Cardiac septum (tissue), 1 donor: Measurements from ENCODE around the gene EFCAB6. TPM values are rescaled to one million over a fixed set of nuclear protein-coding genes. Genes with fewer than 3 reads are reported as not detected.
A peak's percentile ranks its signal among the peaks of the same experiment; 100 is the strongest.

Experiments
- DNase-seq: peaks from one replicate; pipeline ENCODE4 v3.0.0-alpha.2; 2020; ENCODE audit warnings: low spot score
- intact Hi-C: fragments of 100-400 bp; cut with DNase I; formaldehyde crosslinking; loops from one replicate; pipeline ENCODE4 v1.14.0; 2022
- long read RNA-seq: library from polyadenylated mRNA; unstranded; transcript quantifications from one replicate; pipeline ENCODE4 v2.0.0, GENCODE V29; 2021
- total RNA-seq: library from RNA; stranded (reverse); fragmentation: NEBNext Ultra II Directional; extraction: Animal tissue kit (Norgen Biotek cat#: 25700); gene quantifications from one replicate; pipeline ENCODE4 v1.2.1, GENCODE V29; 2021
- donor health status: DM: no; HTN: no; CAD: no.

The EFCAB6 gene, protein sequence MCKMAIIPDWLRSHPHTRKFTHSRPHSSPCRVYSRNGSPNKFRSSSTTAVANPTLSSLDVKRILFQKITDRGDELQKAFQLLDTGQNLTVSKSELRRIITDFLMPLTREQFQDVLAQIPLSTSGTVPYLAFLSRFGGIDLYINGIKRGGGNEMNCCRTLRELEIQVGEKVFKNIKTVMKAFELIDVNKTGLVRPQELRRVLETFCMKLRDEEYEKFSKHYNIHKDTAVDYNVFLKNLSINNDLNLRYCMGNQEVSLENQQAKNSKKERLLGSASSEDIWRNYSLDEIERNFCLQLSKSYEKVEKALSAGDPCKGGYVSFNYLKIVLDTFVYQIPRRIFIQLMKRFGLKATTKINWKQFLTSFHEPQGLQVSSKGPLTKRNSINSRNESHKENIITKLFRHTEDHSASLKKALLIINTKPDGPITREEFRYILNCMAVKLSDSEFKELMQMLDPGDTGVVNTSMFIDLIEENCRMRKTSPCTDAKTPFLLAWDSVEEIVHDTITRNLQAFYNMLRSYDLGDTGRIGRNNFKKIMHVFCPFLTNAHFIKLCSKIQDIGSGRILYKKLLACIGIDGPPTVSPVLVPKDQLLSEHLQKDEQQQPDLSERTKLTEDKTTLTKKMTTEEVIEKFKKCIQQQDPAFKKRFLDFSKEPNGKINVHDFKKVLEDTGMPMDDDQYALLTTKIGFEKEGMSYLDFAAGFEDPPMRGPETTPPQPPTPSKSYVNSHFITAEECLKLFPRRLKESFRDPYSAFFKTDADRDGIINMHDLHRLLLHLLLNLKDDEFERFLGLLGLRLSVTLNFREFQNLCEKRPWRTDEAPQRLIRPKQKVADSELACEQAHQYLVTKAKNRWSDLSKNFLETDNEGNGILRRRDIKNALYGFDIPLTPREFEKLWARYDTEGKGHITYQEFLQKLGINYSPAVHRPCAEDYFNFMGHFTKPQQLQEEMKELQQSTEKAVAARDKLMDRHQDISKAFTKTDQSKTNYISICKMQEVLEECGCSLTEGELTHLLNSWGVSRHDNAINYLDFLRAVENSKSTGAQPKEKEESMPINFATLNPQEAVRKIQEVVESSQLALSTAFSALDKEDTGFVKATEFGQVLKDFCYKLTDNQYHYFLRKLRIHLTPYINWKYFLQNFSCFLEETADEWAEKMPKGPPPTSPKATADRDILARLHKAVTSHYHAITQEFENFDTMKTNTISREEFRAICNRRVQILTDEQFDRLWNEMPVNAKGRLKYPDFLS (N-terminal part only)
- total RNA-seq, result 1.3 TPM
- long read RNA-seq, result 0 reads

DNA sequence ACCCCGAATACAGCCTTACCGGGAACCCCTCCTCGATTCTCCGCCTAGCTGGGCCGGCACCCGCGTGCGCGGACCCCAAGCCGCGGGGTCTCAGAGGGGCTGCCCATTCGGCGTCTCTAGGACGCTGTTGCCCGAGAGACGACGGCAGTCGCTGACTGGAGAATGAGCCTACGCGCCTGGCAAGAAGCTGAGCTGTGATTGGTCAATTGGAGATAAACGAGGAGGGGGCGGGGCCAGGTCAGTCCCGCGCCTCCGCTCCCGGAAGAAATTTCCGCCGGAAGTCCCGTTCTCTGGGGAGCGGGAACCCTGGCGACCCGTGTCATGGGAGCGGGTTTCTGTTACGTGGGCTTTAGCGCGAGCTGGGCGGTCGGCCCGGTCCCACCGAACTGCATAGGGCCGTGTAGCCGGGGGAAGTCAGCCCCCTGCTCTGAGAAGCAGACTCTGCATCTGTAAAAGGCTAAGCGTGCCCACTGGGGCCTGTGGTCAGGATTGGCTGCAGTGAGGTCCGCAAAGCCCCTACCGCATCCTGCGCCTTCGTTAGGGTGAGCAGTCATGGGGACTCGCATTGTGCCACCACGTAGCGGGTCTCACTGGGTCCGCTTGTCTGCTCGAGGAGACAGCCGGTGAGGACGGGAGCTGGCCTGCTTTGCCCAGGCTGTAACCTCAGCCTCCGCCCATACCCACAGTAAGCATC lies at the start of gene EFCAB6:
EFCAB6 (minus strand) TSS at position 157 of the 694 bp plus-strand sequence. CDS start 29,987 bp downstream, outside the sequence.
- peak; percentile 95 for DNase-seq
- intact Hi-C loops, result loop anchor here (5.0 kb wide), 1 partner anchor 685 kb away; the partner anchor contains the start of gene RTL6

DNA sequence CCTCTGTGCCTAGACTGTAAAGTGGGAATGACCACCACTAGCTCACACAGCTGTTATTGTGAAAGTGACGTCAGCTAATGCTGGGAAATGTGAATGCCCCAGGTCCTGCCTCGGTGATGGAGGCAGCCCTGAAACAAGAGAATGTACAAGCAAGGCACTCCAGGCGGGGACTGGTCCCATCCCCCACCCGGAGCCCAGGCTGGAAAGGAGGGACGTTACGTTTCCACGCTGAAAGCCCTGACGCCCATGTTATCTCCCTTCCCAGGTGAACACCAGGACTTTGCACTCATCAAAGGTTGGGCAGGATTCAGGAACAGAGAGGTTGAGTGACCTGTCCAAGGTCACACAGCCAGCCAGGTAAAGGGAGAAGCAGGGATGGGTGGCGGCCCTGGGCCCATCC lies 49.4 kb upstream of the EFCAB6 start:
- intact Hi-C loops, result no loop called here
- peak; percentile 46 for DNase-seq

DNA sequence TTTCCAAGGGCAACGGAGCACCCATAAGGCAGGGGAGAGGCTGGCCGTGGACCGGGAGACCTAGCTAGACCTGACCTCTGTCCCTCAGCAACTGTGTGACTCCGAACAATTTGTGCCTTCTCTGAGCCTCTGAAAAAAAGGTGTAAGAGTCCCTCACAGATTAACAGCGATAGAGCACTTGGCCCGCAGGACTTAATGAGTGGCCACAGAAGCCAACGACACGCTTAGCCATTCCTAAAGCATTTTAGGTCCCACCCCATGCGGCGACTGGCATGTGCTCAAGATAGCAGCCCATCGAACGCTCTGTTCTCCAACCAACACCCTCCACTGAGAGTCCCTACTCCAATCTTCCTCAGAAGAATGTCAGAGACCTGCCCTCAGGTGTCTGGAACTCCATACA lies 48.7 kb upstream of the EFCAB6 start:
- intact Hi-C loops, result no loop called here
- peak; percentile 22 for DNase-seq

DNA sequence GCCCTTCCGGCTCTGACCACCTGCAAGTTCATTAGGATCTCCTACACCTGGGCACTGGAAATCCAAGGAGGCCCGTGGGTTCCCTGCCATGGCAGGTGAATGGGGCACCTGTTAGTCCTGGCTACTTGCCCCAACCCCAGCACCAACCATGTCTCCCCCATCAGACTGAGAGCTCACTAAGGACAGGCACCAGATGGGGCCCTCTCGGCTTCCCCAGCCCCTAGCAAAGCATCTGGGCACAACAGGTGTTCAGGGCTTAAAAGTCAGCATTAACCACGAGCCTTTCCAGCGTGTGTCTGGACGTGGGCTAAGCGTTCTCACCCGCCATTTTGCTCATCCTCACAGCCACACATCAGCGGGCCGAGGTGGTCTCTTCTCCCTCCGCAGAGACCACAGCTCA lies 48.0 kb upstream of the EFCAB6 start:
- intact Hi-C loops, result no loop called here
- peak; percentile 17 for DNase-seq

DNA sequence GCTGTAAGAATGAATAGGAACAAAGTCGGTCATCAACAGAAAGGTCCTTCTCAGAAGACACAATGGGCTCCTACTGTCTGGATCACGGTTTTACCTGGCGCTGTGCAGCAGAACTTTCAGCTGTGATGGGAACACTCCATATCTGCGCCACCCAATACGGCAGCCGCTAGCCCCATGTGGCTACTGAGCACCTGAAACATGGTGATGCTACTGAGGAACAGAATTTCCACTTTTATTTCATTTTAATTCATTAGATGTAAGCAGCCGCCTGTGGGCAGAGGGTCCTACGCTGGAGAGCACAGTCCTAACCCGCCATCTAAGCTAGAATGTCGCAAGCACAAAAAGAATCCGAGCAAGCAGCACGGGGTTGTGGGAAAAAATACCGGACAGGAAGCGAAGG lies 47.5 kb upstream of the EFCAB6 start:
- peak; percentile 27 for DNase-seq
- intact Hi-C loops, result no loop called here

DNA sequence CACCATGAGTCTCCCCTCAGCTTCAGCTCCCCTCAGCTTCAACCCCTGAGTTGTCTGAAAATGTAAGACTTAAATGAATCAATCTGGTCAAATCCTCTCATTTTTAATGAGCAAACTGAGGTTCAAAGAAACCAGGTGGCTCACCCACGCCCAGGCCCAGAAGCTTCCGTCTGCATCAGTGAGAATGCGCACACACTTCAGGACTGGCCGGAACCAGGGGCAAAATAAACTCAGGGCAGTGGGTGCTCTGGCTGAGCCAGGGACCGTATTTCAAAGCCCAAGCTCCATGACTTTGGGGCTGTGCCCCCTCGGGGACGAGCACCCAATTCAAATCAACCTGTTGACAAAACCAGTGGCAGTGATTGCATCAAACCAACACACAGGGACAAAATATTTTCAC lies 47.1 kb upstream of the EFCAB6 start:
- peak; percentile 36 for DNase-seq
- intact Hi-C loops, result no loop called here

DNA sequence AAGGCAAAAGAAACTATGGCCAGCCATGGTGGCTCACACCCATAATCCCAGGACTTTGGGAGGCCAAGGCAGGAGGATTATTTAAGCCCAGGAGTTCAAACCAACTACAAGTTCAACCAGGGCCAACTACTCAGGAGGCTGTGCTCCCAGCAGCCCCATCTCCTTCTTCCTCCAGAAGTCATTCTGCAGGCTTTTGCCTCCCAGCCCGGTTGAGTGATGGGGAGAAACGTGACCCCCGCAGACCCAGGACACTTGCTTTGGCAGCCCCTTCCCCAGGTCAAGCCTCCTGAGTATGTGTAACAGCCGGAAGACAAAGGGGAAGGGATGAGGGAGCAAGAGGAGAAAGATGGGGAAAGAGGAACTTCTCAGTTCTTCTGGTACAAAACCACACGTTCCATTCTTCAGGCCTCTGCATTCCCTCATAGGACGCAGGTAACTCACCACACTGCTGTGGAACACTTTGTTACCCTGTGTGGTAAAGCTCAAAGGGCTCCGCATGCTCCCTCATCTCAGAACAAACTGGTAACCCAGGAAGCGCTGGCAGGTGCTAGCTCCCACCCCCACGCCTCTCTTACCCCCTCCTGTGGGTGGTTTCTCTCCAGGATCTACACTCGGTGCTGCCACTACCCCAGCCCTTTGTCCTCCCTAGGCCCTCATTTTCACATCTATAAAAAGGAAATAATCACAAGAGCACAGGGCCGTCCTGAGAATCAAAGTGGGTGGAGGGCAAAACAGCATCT lies 46.2 kb upstream of the EFCAB6 start:
- DNase-seq, result peak; percentile 35
- intact Hi-C loops, result no loop called here

DNA sequence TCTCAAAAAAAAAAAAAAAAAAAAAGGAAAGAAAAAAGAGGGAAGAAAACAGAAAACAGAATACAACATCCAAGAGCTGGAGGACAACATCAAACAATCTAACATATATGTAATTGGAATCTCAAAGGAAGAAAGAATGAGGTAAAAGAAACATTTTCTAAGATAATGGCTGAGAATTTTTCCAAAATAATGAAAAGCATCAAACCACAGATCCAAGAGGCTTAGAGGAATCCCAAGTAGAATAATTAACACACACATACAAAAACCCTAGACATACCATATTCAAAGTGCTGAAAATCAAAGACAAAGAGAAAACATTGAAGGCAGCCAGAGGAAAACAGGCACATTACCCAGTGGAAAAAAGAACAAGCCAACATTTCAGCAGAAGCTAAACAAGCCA lies 45.3 kb upstream of the EFCAB6 start:
- no peak for DNase-seq
- intact Hi-C loops, result no loop called here

DNA sequence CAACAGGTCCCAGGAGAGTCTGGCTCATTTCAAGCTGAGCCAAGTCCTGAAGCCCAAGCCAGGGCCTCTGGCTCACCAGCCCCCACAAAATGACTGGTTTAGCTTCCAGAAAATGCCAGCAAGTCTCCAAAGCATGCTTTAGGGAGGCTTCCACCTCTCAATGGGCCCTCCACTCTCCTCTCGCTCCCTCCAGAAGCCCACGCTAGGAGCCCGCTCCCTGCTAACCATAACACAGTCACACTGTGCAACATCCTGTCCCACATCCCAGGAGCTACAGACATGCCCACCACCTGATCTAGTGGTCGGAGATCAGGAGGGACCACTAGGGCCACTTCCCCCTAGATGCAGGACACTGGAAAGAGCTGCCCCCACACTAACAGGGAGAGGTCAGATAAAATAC lies 43.3 kb upstream of the EFCAB6 start:
- peak; percentile 17 for DNase-seq
- intact Hi-C loops, result no loop called here

DNA sequence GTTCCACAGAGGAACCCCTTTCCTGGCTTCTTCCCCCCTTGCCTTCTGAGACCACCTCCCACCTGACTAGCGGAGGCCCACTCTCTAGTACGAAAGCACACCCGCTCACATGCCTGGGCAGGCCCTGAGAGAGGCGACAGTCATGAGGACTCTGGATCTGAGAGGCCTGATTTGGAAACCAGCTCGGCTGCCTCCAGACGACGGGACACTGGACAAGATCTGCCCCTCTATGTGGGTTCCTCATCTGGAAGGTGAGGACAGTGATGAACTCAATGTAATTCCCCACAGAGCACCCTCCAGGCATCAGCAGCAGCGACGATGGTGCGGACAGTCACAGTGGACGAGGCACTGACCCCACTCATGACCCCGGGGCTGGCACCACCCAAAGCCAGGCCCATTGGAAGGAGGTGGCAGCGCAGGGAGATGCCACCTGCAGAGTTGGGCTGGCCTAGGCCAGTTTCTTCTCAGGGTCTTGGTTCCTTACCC lies 42.7 kb upstream of the EFCAB6 start:
- DNase-seq, result peak; percentile 26
- intact Hi-C loops, result no loop called here

DNA sequence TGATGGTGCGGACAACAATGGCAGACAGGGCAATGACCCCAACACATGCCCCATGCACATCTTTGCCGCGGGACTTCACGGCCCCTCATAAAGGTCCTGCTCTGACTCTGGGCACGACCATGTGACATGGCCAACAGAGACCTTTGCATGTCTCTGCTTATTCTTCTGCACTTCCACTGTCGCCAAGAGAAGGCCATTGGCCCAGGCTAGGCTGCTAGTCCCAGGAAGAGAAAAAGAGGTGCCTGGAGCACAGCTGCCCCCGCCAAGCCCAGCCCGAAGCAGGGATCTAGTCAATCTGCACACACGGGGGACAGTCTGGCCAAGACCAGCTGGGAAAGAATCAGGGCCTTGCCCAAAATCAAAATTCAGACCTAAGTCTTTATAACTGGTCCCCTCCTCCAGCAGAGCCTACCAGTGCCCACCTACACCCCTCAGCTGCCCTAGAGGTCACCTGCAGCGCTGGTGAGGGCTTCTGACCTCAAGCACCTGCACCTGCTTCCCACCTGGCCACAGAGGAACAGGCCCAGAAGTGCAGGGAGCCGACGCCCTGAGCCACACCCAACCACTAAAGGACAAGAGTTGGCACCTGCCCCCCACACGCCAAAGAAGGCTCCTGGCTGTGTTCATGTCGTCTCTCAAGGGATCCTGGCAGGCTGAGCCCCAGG lies 42.1 kb upstream of the EFCAB6 start:
- intact Hi-C loops, result no loop called here
- DNase-seq, result peak; percentile 51

DNA sequence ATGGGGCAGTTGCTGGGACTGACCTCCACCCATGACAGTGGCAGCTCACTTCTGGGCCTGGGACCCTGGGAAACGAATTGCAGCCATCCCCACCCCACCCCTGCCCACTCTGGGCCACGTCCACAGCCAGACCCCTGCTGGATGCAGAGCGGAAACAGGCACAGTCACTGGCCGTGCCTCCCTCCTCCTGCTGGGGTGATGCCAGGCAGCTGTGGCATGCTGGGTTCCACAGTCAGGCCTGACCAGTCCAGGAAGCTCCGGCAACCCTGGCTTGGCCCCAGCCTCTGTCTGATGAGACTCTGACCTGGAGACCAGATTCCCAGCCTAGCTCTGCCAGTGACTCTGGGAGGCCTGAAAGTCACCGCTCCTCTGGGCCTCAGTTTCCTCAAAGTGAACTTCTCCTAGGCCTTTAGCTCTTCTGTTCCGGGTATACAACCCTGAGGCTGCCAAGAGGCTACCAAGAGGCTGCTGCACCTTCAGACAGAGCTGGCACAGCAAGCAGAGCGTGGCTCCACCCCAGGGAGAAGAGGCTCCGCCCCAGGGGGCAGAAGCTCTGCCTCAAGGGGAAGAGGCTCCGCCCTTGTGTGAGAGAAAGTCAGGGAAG lies 41.3 kb upstream of the EFCAB6 start:
- DNase-seq, result peak; percentile 71
- intact Hi-C loops, result no loop called here

DNA sequence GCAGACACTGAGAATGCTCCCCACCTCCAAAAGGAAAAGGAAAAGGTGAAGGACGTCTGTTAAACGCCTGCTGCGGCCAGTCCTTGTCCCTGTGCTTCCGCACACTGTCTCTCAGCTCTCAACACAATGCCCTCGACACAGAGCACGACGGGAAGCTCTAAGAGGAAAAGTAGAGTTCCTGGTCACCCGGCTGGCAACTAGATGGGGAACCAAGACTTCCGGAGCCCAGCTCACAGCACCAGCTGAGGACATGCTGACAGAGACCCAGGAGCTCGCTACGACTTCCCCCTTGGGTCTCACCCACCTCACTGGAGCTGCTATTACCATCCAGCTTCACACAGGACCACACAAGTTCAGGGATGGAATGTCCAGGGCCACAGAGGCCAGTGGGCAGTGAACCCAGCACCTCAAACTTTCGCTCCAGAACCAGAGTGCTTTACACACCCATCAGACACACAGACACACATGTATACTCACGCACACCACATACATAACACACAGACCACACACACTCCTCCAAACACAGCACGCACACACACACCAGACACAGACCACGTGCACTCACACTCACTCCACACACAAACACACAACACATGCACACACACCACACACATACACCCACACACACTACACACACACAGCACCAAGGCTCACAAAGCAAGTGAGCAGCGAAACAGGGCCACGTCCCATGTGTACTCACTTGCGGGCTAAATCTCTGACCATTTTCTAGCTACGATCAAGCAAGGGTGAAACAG lies 40.6 kb upstream of the EFCAB6 start:
- intact Hi-C loops, result no loop called here
- DNase-seq, result peak; percentile 50

DNA sequence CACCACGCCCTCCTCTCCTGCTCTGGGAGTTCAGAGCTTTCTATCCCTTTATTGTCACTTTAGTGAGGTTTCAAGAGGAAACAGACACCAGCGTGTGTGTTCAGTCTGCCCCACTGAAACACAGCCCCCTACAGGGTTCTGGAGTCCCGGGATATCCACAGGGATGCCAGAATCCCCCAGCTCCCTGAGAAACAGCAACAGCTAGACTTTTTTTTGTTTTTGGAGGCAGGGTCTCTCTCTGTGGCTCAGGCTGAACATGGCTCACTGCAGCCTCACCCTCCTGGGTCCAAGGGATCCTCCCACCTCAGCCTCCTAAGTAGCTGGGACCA lies 39.8 kb upstream of the EFCAB6 start:
- intact Hi-C loops, result no loop called here
- DNase-seq, result peak; percentile 59

DNA sequence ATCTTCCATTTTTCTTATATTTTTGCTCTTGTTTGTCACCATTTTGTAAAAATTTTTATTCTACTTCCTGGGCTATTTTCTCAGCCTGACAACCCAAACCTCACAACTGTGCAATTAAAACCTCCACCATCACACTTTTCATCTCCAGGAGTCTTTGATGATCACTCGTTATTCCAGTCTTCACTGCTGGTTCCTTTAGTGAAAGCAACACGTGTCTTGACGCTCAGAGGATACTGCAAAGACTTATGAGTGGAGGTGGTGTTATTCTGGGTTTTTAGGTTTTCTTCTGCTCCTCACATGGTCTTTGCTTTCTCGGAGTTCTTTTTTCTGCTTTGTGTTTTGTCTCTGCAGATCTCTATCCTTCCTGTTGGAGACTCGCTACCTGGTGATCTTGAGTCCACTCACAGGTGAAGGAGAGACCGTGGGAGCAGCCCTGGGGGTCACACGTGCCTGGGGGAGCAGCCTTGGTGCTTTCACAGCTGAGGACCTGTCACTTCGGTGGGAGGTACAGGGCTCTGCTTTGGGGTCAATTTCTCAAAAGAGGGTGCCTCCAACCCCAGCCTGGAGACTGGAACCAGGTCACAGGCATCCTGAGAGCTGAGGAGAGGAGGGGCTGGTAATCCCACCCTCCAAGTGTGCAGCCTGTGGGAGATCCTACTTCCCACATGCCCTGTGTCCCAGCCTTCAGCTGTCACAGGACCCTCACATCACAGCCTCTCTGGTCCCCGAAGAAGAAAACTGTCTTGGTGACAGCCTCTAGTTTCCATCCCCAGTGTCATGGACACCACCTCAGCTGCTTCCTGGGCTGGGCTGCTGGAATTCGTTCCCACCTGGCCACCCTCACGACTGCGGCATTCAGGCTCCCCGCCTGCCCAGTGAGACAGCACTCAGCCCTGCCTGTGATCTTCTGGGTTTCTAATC lies 39.2 kb upstream of the EFCAB6 start:
- peak; percentile 47 for DNase-seq
- intact Hi-C loops, result no loop called here

DNA sequence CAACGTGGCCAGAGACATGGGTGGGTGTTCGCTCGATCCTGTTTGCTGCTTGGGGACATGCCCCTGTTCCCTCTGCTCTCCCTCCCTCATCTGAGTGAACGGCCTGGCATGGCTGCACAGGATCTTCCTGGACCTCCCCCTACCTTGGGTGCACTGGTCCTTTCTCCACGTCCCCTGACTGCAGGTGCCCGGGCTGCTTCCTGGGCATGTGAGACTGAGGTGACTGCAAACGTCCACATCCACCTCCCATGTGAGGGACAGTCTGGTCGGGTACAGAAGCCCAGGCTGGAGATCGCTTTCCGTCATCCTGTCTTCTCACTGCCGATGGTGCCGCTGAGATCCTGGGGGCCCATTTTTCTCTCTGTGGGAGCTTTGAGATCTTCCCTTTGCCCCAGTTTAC lies 38.4 kb upstream of the EFCAB6 start:
- intact Hi-C loops, result no loop called here
- peak; percentile 33 for DNase-seq
